ENCODE measurements around the gene APLP2. TPM values are rescaled to one million over a fixed set of nuclear protein-coding genes. Genes with fewer than 3 reads are reported as not detected.

Gene APLP2
- total and polyA plus RNA-seq, 2 experiments from 2014 or later, result 322 to 362 TPM

- Histone ChIP-seq H3F3A (replicated peaks; ENCODE audit: low read depth) (no peaks in the 10 kb centered on the region), H3K9me2 (ENCODE audit: insufficient read depth) (no peaks in the 10 kb centered on the region), H4K20me1 (replicated peaks; ENCODE audit: insufficient read depth) (no peaks in the 10 kb centered on the region), H3K36me3 (ENCODE audit: insufficient read depth) (no peaks in the 10 kb centered on the region), H3K4me3 (no peak overlapping the region), H3K27ac (ENCODE audit: low read depth) (no peak overlapping the region), H3K79me2 (replicated peaks; ENCODE audit: insufficient read depth) (no peaks in the 10 kb centered on the region), H3K4me2 (no peak overlapping the region), H3K27me3 (ENCODE audit: insufficient read depth) (no peaks in the 10 kb centered on the region), H2AFZ (no peak overlapping the region), H3K4me1 (ENCODE audit: insufficient read depth) (no peaks in the 10 kb centered on the region)
- Mint-ChIP-seq H3K36me3 (ENCODE audit: low read depth) (no peaks in the 10 kb centered on the region), H3K4me3 (no peak overlapping the region), H3K4me1 (0 out of 3 replicates have a peak, but pooled peaks cover 4% of the 10 kb centered on the region), H3K27ac (no peak overlapping the region), H3K27me3 (ENCODE audit: insufficient read depth, low read depth, poor library complexity) (no peaks in the 10 kb centered on the region), H3K9me3 (peaks cover 5% of the 10 kb centered on the region; the same call in 1 of the 3 replicates)
- DNase-seq (ENCODE audit: low spot score) (no peak), ATAC-seq (no peak)
- TF ChIP-seq, protein P1, sequence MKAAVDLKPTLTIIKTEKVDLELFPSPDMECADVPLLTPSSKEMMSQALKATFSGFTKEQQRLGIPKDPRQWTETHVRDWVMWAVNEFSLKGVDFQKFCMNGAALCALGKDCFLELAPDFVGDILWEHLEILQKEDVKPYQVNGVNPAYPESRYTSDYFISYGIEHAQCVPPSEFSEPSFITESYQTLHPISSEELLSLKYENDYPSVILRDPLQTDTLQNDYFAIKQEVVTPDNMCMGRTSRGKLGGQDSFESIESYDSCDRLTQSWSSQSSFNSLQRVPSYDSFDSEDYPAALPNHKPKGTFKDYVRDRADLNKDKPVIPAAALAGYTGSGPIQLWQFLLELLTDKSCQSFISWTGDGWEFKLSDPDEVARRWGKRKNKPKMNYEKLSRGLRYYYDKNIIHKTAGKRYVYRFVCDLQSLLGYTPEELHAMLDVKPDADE (IDR thresholded peaks at IDR 0.05), result no peak
- TF ChIP-seq STAT1 (IDR thresholded peaks at IDR 0.05; ENCODE audit: unreplicated experiment), result no peak
- TF ChIP-seq NANOG (IDR thresholded peaks at IDR 0.05; ENCODE audit: borderline replicate concordance), result no peak
- no peak for TF ChIP-seq EZH2phosphoT487 (IDR thresholded peaks at IDR 0.05; ENCODE audit: unreplicated experiment)
- no peak for TF ChIP-seq CREB1 (CRISPR knock-in tag; IDR thresholded peaks at IDR 0.05; ENCODE audit: low read depth)
- TF ChIP-seq, protein P2, sequence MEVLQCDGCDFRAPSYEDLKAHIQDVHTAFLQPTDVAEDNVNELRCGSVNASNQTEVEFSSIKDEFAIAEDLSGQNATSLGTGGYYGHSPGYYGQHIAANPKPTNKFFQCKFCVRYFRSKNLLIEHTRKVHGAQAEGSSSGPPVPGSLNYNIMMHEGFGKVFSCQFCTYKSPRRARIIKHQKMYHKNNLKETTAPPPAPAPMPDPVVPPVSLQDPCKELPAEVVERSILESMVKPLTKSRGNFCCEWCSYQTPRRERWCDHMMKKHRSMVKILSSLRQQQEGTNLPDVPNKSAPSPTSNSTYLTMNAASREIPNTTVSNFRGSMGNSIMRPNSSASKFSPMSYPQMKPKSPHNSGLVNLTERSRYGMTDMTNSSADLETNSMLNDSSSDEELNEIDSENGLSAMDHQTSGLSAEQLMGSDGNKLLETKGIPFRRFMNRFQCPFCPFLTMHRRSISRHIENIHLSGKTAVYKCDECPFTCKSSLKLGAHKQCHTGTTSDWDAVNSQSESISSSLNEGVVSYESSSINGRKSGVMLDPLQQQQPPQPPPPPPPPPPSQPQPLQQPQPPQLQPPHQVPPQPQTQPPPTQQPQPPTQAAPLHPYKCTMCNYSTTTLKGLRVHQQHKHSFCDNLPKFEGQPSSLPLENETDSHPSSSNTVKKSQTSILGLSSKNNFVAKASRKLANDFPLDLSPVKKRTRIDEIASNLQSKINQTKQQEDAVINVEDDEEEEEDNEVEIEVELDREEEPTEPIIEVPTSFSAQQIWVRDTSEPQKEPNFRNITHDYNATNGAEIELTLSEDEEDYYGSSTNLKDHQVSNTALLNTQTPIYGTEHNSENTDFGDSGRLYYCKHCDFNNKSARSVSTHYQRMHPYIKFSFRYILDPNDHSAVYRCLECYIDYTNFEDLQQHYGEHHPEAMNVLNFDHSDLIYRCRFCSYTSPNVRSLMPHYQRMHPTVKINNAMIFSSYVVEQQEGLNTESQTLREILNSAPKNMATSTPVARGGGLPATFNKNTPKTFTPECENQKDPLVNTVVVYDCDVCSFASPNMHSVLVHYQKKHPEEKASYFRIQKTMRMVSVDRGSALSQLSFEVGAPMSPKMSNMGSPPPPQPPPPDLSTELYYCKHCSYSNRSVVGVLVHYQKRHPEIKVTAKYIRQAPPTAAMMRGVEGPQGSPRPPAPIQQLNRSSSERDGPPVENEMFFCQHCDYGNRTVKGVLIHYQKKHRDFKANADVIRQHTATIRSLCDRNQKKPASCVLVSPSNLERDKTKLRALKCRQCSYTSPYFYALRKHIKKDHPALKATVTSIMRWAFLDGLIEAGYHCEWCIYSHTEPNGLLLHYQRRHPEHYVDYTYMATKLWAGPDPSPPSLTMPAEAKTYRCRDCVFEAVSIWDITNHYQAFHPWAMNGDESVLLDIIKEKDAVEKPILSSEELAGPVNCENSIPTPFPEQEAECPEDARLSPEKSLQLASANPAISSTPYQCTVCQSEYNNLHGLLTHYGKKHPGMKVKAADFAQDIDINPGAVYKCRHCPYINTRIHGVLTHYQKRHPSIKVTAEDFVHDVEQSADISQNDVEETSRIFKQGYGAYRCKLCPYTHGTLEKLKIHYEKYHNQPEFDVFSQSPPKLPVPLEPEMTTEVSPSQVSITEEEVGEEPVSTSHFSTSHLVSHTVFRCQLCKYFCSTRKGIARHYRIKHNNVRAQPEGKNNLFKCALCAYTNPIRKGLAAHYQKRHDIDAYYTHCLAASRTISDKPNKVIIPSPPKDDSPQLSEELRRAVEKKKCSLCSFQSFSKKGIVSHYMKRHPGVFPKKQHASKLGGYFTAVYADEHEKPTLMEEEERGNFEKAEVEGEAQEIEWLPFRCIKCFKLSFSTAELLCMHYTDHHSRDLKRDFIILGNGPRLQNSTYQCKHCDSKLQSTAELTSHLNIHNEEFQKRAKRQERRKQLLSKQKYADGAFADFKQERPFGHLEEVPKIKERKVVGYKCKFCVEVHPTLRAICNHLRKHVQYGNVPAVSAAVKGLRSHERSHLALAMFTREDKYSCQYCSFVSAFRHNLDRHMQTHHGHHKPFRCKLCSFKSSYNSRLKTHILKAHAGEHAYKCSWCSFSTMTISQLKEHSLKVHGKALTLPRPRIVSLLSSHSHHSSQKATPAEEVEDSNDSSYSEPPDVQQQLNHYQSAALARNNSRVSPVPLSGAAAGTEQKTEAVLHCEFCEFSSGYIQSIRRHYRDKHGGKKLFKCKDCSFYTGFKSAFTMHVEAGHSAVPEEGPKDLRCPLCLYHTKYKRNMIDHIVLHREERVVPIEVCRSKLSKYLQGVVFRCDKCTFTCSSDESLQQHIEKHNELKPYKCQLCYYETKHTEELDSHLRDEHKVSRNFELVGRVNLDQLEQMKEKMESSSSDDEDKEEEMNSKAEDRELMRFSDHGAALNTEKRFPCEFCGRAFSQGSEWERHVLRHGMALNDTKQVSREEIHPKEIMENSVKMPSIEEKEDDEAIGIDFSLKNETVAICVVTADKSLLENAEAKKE (CRISPR knock-in tag; IDR thresholded peaks at IDR 0.05), result no peak
- no peak for TF ChIP-seq EZH2 (IDR thresholded peaks at IDR 0.05; ENCODE audit: low read depth, unreplicated experiment)
- TF ChIP-seq POLR2AphosphoS5 (IDR thresholded peaks at IDR 0.05; ENCODE audit: low read depth), result no peak
- TF ChIP-seq ZNF331 (CRISPR knock-in tag; IDR thresholded peaks at IDR 0.05; ENCODE audit: low read depth), result no peak
- TF ChIP-seq JUNB (IDR thresholded peaks at IDR 0.05; ENCODE audit: unreplicated experiment), result no peak
- TF ChIP-seq REST (IDR thresholded peaks at IDR 0.05; ENCODE audit: unreplicated experiment), result no peak
- TF ChIP-seq, protein P3, sequence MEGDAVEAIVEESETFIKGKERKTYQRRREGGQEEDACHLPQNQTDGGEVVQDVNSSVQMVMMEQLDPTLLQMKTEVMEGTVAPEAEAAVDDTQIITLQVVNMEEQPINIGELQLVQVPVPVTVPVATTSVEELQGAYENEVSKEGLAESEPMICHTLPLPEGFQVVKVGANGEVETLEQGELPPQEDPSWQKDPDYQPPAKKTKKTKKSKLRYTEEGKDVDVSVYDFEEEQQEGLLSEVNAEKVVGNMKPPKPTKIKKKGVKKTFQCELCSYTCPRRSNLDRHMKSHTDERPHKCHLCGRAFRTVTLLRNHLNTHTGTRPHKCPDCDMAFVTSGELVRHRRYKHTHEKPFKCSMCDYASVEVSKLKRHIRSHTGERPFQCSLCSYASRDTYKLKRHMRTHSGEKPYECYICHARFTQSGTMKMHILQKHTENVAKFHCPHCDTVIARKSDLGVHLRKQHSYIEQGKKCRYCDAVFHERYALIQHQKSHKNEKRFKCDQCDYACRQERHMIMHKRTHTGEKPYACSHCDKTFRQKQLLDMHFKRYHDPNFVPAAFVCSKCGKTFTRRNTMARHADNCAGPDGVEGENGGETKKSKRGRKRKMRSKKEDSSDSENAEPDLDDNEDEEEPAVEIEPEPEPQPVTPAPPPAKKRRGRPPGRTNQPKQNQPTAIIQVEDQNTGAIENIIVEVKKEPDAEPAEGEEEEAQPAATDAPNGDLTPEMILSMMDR (conservative IDR thresholded peaks at IDR 0.05; ENCODE audit: low read depth in 2 of 2), result no peak
- no peak for TF ChIP-seq ZNF114 (CRISPR knock-in tag; IDR thresholded peaks at IDR 0.05)
Observed at GRCh38 chr11:130052567-130052966, 17.1 kb upstream of the APLP2 start.

Data from GM23338 (cell line).